GM06990 (cell line): ENCODE measurements around the gene CUX1.

ENCODE experiments used
- DNase-seq: peaks from one replicate; pipeline ENCODE4 v3.0.0-alpha.2; 2011; ENCODE audit not compliant: insufficient read length; ENCODE audit errors: extremely low read depth
- H3K27me3 ChIP-seq: replicated peaks from 2 replicates; pipeline ENCODE4 v1.6.0; 2011; ENCODE audit warnings: low read length; ENCODE audit not compliant: control insufficient read depth, insufficient read depth
- H3K36me3 ChIP-seq: 2 replicates; pipeline ENCODE4 v1.5.1; 2011; ENCODE audit warnings: low read length; ENCODE audit not compliant: control insufficient read depth, insufficient read depth
- H3K4me3 ChIP-seq: replicated peaks from 2 replicates; pipeline ENCODE4 v1.5.1; 2011; ENCODE audit warnings: low read depth, mild to moderate bottlenecking, control low read depth, low read length
- CTCF ChIP-seq: IDR thresholded peaks from 2 replicates; pipeline ENCODE4 v1.5.1; 2011; ENCODE audit warnings: low read length, control low read depth, mild to moderate bottlenecking, inconsistent platforms; ENCODE audit not compliant: insufficient read depth, poor library complexity, severe bottlenecking

The CUX1 gene

GRCh38 chr7:101778026-101778580, 39.3 kb upstream of the CUX1 start:
- DNase-seq, result no peak
- H3K27me3 ChIP-seq, result no peaks in the 10 kb centered on the region; the same call in 1 of the 2 replicates
- H3K4me3 ChIP-seq, result no peak overlapping the region
- no peak for TF ChIP-seq CTCF
- H3K36me3 ChIP-seq, result no peaks in the 10 kb centered on the region

- DNase-seq, result no peak
- Histone ChIP-seq H3K36me3 (no peaks in the 10 kb centered on the region), H3K27me3 (no peaks in the 10 kb centered on the region; the same call in none of the 2 replicates), H3K4me3 (no peak overlapping the region)
- TF ChIP-seq CTCF, result no peak
These were observed 38.2 kb upstream of the CUX1 start for GRCh38 chr7:101779267-101779666.

GRCh38 chr7:101780281-101780680, 37.1 kb upstream of the CUX1 start:
- no peak for TF ChIP-seq CTCF
- no peak for DNase-seq
- H3K4me3 ChIP-seq, result no peak overlapping the region
- no peaks in the 10 kb centered on the region; the same call in none of the 2 replicates for H3K27me3 ChIP-seq
- H3K36me3 ChIP-seq, result no peaks in the 10 kb centered on the region

- Histone ChIP-seq H3K27me3 (no peaks in the 10 kb centered on the region; the same call in none of the 2 replicates), H3K36me3 (no peaks in the 10 kb centered on the region), H3K4me3 (no peak overlapping the region)
- no peak for TF ChIP-seq CTCF
- DNase-seq, result no peak
These were observed 36.0 kb upstream of the CUX1 start for GRCh38 chr7:101781439-101781838.

GRCh38 chr7:101782476-101782875, 35.0 kb upstream of the CUX1 start:
- H3K27me3 ChIP-seq, result no peaks in the 10 kb centered on the region; the same call in none of the 2 replicates
- no peak for TF ChIP-seq CTCF
- H3K36me3 ChIP-seq, result no peaks in the 10 kb centered on the region
- H3K4me3 ChIP-seq, result no peak overlapping the region
- no peak for DNase-seq

GRCh38 chr7:101782896-101783295, 34.5 kb upstream of the CUX1 start:
- TF ChIP-seq CTCF, result no peak
- H3K36me3 ChIP-seq, result no peaks in the 10 kb centered on the region
- no peak overlapping the region for H3K4me3 ChIP-seq
- no peaks in the 10 kb centered on the region; the same call in none of the 2 replicates for H3K27me3 ChIP-seq
- no peak for DNase-seq
